Neural cell (in vitro differentiated cells): ENCODE measurements around the gene LYSMD1. TPM values are rescaled to one million over a fixed set of nuclear protein-coding genes. Genes with fewer than 3 reads are reported as not detected.

Source experiments
- H2AFZ ChIP-seq: fragments of 200-600, 300-800 bp; sonication (generic), shearing (Covaris generic); 2 replicates; pipeline ENCODE4 v1.6.0; 2014; ENCODE audit warnings: low read depth, mild to moderate bottlenecking, antibody characterized with exemption, low read length, moderate library complexity
- H3F3A ChIP-seq: fragments of 200-600 bp; shearing (Covaris generic); 2 replicates; pipeline ENCODE4 v1.6.1; 2016; ENCODE audit warnings: mild to moderate bottlenecking, moderate library complexity, mixed read lengths, antibody characterized with exemption, low read length; ENCODE audit not compliant: insufficient read depth, poor library complexity, severe bottlenecking
- H3K27ac ChIP-seq: fragments of 200-600, 300-800 bp; sonication (generic), shearing (Covaris generic); 2 replicates; pipeline ENCODE4 v1.5.1; 2014; ENCODE audit warnings: mild to moderate bottlenecking, low read length, moderate library complexity
- H3K27me3 ChIP-seq: fragments of 300-800, 200-600 bp; sonication (generic), shearing (Covaris generic); 2 replicates; pipeline ENCODE4 v1.6.0; 2014; ENCODE audit warnings: mild to moderate bottlenecking, low read depth, low read length, moderate library complexity; ENCODE audit not compliant: insufficient read depth
- H3K36me3 ChIP-seq: fragments of 300-800, 200-600 bp; sonication (generic), shearing (Covaris generic); 2 replicates; pipeline ENCODE4 v1.5.1; 2014; ENCODE audit warnings: mild to moderate bottlenecking, antibody characterized with exemption, low read length, moderate library complexity; ENCODE audit not compliant: insufficient read depth
- H3K4me2 ChIP-seq: fragments of 300-800, 200-600 bp; sonication (generic), shearing (Covaris generic); 2 replicates; pipeline ENCODE4 v1.6.0; 2014; ENCODE audit warnings: mild to moderate bottlenecking, low read length
- H3K4me3 ChIP-seq: fragments of 300-800, 200-600 bp; sonication (generic), shearing (Covaris generic); 2 replicates; pipeline ENCODE4 v1.5.1; 2014; ENCODE audit warnings: mild to moderate bottlenecking, low read length, moderate library complexity
- H3K79me2 ChIP-seq: fragments of 200-600 bp; shearing (Covaris generic); replicated peaks from 2 replicates; pipeline ENCODE4 v1.6.0; 2014; ENCODE audit warnings: mild to moderate bottlenecking, low read length, moderate library complexity; ENCODE audit not compliant: insufficient read depth
- H3K9ac ChIP-seq: fragments of 300-800, 200-600 bp; sonication (generic), shearing (Covaris generic); 2 replicates; pipeline ENCODE4 v1.6.1; 2016; ENCODE audit warnings: mild to moderate bottlenecking, low read length, mixed read lengths
- H3K9me2 ChIP-seq: fragments of 200-600 bp; shearing (Covaris generic); 2 replicates; pipeline ENCODE4 v1.6.1; 2016; ENCODE audit warnings: mild to moderate bottlenecking, low read length, mixed read lengths; ENCODE audit not compliant: insufficient read depth
- H3K9me3 ChIP-seq: fragments of 200-600, 300-800 bp; sonication (generic), shearing (Covaris generic); 2 replicates; pipeline ENCODE4 v1.6.1; 2016; ENCODE audit warnings: mild to moderate bottlenecking, mixed run types, low read length, moderate library complexity, mixed read lengths
- H4K20me1 ChIP-seq: fragments of 200-600 bp; shearing (Covaris generic); 2 replicates; pipeline ENCODE4 v1.6.1; 2016; ENCODE audit warnings: mild to moderate bottlenecking, mixed run types; ENCODE audit not compliant: insufficient read depth
- EP300 ChIP-seq: fragments of 450-650 bp; conservative IDR thresholded peaks from 2 replicates; pipeline ENCODE4 v1.6.1; 2014; ENCODE audit warnings: antibody characterized with exemption, mild to moderate bottlenecking, moderate library complexity; ENCODE audit not compliant: poor library complexity, severe bottlenecking
- EZH2 ChIP-seq: fragments of 200-600, 300-800 bp; shearing (Covaris generic), sonication (generic); IDR thresholded peaks from 2 replicates; pipeline ENCODE4 v1.6.1; 2014; ENCODE audit warnings: antibody characterized with exemption, low read length, borderline replicate concordance, mild to moderate bottlenecking; ENCODE audit not compliant: insufficient read depth, poor library complexity, severe bottlenecking
- MXI1 ChIP-seq: fragments of 450-650 bp; conservative IDR thresholded peaks from 2 replicates; pipeline ENCODE4 v1.6.1; 2014; ENCODE audit warnings: antibody characterized with exemption, mild to moderate bottlenecking; ENCODE audit not compliant: poor library complexity, severe bottlenecking
- POLR2AphosphoS5 ChIP-seq: IDR thresholded peaks from 2 replicates; pipeline ENCODE4 v1.6.1; 2012
- RAD21 ChIP-seq: fragments of 450-650 bp; conservative IDR thresholded peaks from 2 replicates; pipeline ENCODE4 v1.6.1; 2014; ENCODE audit warnings: antibody characterized with exemption, mild to moderate bottlenecking, moderate library complexity
- SMC3 ChIP-seq: fragments of 450-650 bp; conservative IDR thresholded peaks from 2 replicates; pipeline ENCODE4 v1.6.1; 2014; ENCODE audit warnings: antibody characterized with exemption, mild to moderate bottlenecking, moderate library complexity; ENCODE audit not compliant: poor library complexity
- TAF1 ChIP-seq: IDR thresholded peaks from 2 replicates; pipeline ENCODE4 v1.6.1; 2012; ENCODE audit warnings: low read depth
- polyA plus RNA-seq: library from polyadenylated mRNA; depleted of rRNA; stranded (reverse); fragments of >200 nt; gene quantifications from 2 replicates; pipeline ENCODE4 v1.2.3, GENCODE V29; 2014
- TF ChIP-seq, protein P1 (sequence below): IDR thresholded peaks from 2 replicates; pipeline ENCODE4 v1.6.1; 2012; ENCODE audit warnings: borderline replicate concordance
- TF ChIP-seq, protein P2 (sequence below): fragments of 450-650 bp; IDR thresholded peaks from 2 replicates; pipeline ENCODE4 v1.5.1; 2014; ENCODE audit warnings: antibody characterized with exemption, mild to moderate bottlenecking, moderate library complexity; ENCODE audit not compliant: poor library complexity, severe bottlenecking

The LYSMD1 gene
- polyA plus RNA-seq, 1 donor from 2014 or later = 16.0 TPM

DNA sequence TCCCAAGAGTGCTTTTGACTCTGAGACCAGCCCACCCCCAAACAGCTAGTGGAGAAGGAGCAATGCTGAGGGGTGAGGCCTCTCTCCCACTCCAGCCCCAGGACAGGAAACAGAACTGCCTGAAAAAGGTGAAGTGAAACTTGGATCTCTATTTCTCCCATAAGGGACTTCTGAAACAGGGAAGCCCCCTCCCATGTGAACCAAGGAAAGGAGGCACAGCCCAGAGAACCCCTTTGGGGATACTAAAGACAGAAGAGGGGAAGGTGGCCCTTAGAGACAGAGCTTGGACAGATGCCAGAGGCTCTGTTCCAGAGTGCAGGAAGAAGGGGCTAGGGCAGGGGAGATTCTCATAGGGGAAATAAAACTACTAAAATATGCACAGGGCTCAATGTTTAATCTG, 6.3 kb downstream of the LYSMD1 start:
- peaks cover 7% of the 10 kb centered on the region for H3K36me3 ChIP-seq
- H3K9me3 ChIP-seq = no peaks in the 10 kb centered on the region
- no peak overlapping the region for H3K27ac ChIP-seq
- no peak overlapping the region for H2AFZ ChIP-seq
- H3K79me2 ChIP-seq = peaks cover 5% of the 10 kb centered on the region
- no peaks in the 10 kb centered on the region for H3K27me3 ChIP-seq
- no peaks in the 10 kb centered on the region for H3F3A ChIP-seq
- H4K20me1 ChIP-seq = no peaks in the 10 kb centered on the region
- H3K9ac ChIP-seq = no peak overlapping the region
- H3K4me3 ChIP-seq = no peak overlapping the region
- no peak overlapping the region for H3K4me2 ChIP-seq
- no peaks in the 10 kb centered on the region for H3K9me2 ChIP-seq
- TF ChIP-seq TAF1 (no peak), SMC3 (no peak), EP300 (no peak), MXI1 (no peak), RAD21 (no peak), EZH2 (no peak), POLR2AphosphoS5 (no peak)
- TF ChIP-seq, protein P1, sequence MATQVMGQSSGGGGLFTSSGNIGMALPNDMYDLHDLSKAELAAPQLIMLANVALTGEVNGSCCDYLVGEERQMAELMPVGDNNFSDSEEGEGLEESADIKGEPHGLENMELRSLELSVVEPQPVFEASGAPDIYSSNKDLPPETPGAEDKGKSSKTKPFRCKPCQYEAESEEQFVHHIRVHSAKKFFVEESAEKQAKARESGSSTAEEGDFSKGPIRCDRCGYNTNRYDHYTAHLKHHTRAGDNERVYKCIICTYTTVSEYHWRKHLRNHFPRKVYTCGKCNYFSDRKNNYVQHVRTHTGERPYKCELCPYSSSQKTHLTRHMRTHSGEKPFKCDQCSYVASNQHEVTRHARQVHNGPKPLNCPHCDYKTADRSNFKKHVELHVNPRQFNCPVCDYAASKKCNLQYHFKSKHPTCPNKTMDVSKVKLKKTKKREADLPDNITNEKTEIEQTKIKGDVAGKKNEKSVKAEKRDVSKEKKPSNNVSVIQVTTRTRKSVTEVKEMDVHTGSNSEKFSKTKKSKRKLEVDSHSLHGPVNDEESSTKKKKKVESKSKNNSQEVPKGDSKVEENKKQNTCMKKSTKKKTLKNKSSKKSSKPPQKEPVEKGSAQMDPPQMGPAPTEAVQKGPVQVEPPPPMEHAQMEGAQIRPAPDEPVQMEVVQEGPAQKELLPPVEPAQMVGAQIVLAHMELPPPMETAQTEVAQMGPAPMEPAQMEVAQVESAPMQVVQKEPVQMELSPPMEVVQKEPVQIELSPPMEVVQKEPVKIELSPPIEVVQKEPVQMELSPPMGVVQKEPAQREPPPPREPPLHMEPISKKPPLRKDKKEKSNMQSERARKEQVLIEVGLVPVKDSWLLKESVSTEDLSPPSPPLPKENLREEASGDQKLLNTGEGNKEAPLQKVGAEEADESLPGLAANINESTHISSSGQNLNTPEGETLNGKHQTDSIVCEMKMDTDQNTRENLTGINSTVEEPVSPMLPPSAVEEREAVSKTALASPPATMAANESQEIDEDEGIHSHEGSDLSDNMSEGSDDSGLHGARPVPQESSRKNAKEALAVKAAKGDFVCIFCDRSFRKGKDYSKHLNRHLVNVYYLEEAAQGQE = no peak
- TF ChIP-seq, protein P2, sequence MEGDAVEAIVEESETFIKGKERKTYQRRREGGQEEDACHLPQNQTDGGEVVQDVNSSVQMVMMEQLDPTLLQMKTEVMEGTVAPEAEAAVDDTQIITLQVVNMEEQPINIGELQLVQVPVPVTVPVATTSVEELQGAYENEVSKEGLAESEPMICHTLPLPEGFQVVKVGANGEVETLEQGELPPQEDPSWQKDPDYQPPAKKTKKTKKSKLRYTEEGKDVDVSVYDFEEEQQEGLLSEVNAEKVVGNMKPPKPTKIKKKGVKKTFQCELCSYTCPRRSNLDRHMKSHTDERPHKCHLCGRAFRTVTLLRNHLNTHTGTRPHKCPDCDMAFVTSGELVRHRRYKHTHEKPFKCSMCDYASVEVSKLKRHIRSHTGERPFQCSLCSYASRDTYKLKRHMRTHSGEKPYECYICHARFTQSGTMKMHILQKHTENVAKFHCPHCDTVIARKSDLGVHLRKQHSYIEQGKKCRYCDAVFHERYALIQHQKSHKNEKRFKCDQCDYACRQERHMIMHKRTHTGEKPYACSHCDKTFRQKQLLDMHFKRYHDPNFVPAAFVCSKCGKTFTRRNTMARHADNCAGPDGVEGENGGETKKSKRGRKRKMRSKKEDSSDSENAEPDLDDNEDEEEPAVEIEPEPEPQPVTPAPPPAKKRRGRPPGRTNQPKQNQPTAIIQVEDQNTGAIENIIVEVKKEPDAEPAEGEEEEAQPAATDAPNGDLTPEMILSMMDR = no peak

DNA sequence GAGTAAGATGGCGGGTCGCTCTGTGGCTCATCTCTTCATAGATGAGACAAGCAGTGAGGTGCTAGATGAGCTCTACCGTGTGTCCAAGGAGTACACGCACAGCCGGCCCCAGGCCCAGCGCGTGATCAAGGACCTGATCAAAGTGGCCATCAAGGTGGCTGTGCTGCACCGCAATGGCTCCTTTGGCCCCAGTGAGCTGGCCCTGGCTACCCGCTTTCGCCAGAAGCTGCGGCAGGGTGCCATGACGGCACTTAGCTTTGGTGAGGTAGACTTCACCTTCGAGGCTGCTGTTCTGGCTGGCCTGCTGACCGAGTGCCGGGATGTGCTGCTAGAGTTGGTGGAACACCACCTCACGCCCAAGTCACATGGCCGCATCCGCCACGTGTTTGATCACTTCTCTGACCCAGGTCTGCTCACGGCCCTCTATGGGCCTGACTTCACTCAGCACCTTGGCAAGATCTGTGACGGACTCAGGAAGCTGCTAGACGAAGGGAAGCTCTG, 6.9 kb downstream of the LYSMD1 start:
- no peaks in the 10 kb centered on the region for H3K9me2 ChIP-seq
- H3K27ac ChIP-seq = no peak overlapping the region
- H3K4me2 ChIP-seq = no peak overlapping the region
- H2AFZ ChIP-seq = no peak overlapping the region
- no peaks in the 10 kb centered on the region for H3K27me3 ChIP-seq
- H3K9me3 ChIP-seq = no peaks in the 10 kb centered on the region
- no peak overlapping the region for H3K4me3 ChIP-seq
- H3K79me2 ChIP-seq = no peaks in the 10 kb centered on the region
- no peak overlapping the region for H3K9ac ChIP-seq
- H3F3A ChIP-seq = no peaks in the 10 kb centered on the region
- H3K36me3 ChIP-seq = peaks cover 7% of the 10 kb centered on the region
- H4K20me1 ChIP-seq = no peaks in the 10 kb centered on the region
- TF ChIP-seq, protein P1 = no peak
- no peak for TF ChIP-seq RAD21
- no peak for TF ChIP-seq MXI1
- TF ChIP-seq, protein P2 = no peak
- no peak for TF ChIP-seq TAF1
- TF ChIP-seq SMC3 = no peak
- no peak for TF ChIP-seq EP300
- TF ChIP-seq POLR2AphosphoS5 = no peak
- TF ChIP-seq EZH2 = no peak
